MCF 10A (cell line): ENCODE data around the gene ATP12A. TPM values are rescaled to one million over a fixed set of nuclear protein-coding genes. Genes with fewer than 3 reads are reported as not detected.

Experiments
- BruUV-seq: library from RNA; stranded (reverse); fragments of 400-500 nt; replicated peaks from 2 replicates; lab custom pipeline; 2021; lab: Mats Ljungman, UMichigan
- CTCF ChIA-PET: fragments of 300-600 bp; sonication (Branson Sonifier 250); formaldehyde crosslinking; extraction: SDS; loops from one replicate; lab custom pipeline; 2021; ENCODE audit warnings: antibody characterized with exemption, inconsistent platforms; lab: Yijun Ruan, JAX
- POLR2A ChIA-PET: fragments of 300-600, 350-650 bp; sonication (Branson Sonifier 250); formaldehyde crosslinking; extraction: SDS; loops from one replicate; lab custom pipeline; 2020; ENCODE audit warnings: antibody characterized with exemption, inconsistent platforms; lab: Yijun Ruan, JAX
- DNase-seq: peaks from one replicate; pipeline ENCODE4 v3.0.0-alpha.2; 2018; ENCODE audit not compliant: unreplicated experiment
- H3K27ac Mint-ChIP-seq: one replicate; pipeline ENCODE4 v1.8.0; 2022; ENCODE audit warnings: mild to moderate bottlenecking, low read depth, mixed read lengths; ENCODE audit not compliant: unreplicated experiment
- H3K27me3 Mint-ChIP-seq: one replicate; pipeline ENCODE4 v1.8.0; 2022; ENCODE audit warnings: mixed read lengths; ENCODE audit not compliant: insufficient read depth, unreplicated experiment
- H3K36me3 Mint-ChIP-seq: one replicate; pipeline ENCODE4 v1.8.0; 2022; ENCODE audit warnings: mild to moderate bottlenecking, moderate library complexity, mixed read lengths; ENCODE audit not compliant: insufficient read depth, unreplicated experiment
- H3K4me1 Mint-ChIP-seq: one replicate; pipeline ENCODE4 v1.8.0; 2022; ENCODE audit warnings: mixed read lengths; ENCODE audit not compliant: insufficient read depth, unreplicated experiment
- H3K4me3 Mint-ChIP-seq: one replicate; pipeline ENCODE4 v1.8.0; 2022; ENCODE audit warnings: mild to moderate bottlenecking, moderate library complexity, mixed read lengths; ENCODE audit not compliant: unreplicated experiment
- H3K9me3 Mint-ChIP-seq: one replicate; pipeline ENCODE4 v1.8.0; 2022; ENCODE audit warnings: mixed read lengths; ENCODE audit not compliant: unreplicated experiment
- CTCF ChIP-seq: fragments of 200-600 bp; IDR thresholded peaks from one replicate; pipeline ENCODE4 v1.8.0; 2022; ENCODE audit warnings: antibody characterized with exemption, mild to moderate bottlenecking; ENCODE audit not compliant: unreplicated experiment
- intact Hi-C: fragments of 100-400 bp; cut with micrococcal nuclease; formaldehyde crosslinking; loops from 2 replicates; pipeline ENCODE4 v1.14.1; 2022
- total RNA-seq: library from RNA; stranded (reverse); gene quantifications from 2 replicates; pipeline ENCODE4 v1.2.3, GENCODE V29; 2022

ATP12A gene
- total RNA-seq, 1 experiment from 2014 or later, result not detected

GRCh38 chr13:24662195-24663088, 17.8 kb upstream of the ATP12A start:
- no peaks in the 10 kb centered on the region for H3K36me3 Mint-ChIP-seq
- H3K27me3 Mint-ChIP-seq, result no peaks in the 10 kb centered on the region
- H3K4me1 Mint-ChIP-seq, result peaks cover 12% of the 10 kb centered on the region
- POLR2A ChIA-PET, result interaction anchor here (0.9 kb wide), 1 partner anchor 8 kb away, joined by 3 read pairs; no protein-coding TSS in a partner anchor
- no peak overlapping the region for H3K4me3 Mint-ChIP-seq
- CTCF ChIA-PET, result interaction anchor here (1.2 to 1.4 kb wide), 2 partner anchors 8 to 10 kb away, joined by 3 to 5 read pairs; no protein-coding TSS in a partner anchor
- TF ChIP-seq CTCF, result no peak
- intact Hi-C loops, result no loop called here
- no peak overlapping the region for H3K27ac Mint-ChIP-seq
- H3K9me3 Mint-ChIP-seq, result no peaks in the 10 kb centered on the region
- no TSS peak for BruUV-seq
- no peak for DNase-seq

- no peak for TF ChIP-seq CTCF
- Mint-ChIP-seq H3K9me3 (no peaks in the 10 kb centered on the region), H3K36me3 (no peaks in the 10 kb centered on the region), H3K4me3 (no peak overlapping the region), H3K27me3 (no peaks in the 10 kb centered on the region), H3K4me1 (peaks cover 12% of the 10 kb centered on the region), H3K27ac (no peak overlapping the region)
- no peak for DNase-seq
- intact Hi-C loops, result no loop called here
- no TSS peak for BruUV-seq
- POLR2A ChIA-PET, result no interaction called here
- CTCF ChIA-PET, result interaction anchor here (1.2 to 2.0 kb wide), 2 partner anchors 9 to 10 kb away, joined by 3 to 5 read pairs; no protein-coding TSS in a partner anchor
These were observed 17.2 kb upstream of the ATP12A start for GRCh38 chr13:24663089-24663395.

GRCh38 chr13:24663586-24663985, 16.6 kb upstream of the ATP12A start:
- Mint-ChIP-seq H3K27me3 (no peaks in the 10 kb centered on the region), H3K4me1 (peaks cover 14% of the 10 kb centered on the region), H3K4me3 (no peak overlapping the region), H3K9me3 (no peaks in the 10 kb centered on the region), H3K27ac (peak overlapping the region; percentile 63), H3K36me3 (no peaks in the 10 kb centered on the region)
- intact Hi-C loops, result no loop called here
- ChIA-PET CTCF (interaction anchor here (1.1 to 2.0 kb wide), 5 partner anchors 9 to 339 kb away, joined by 3 to 5 read pairs (median 4); no protein-coding TSS in a partner anchor), POLR2A (interaction anchor here (0.7 to 0.9 kb wide), 2 partner anchors 17 to 152 kb away, joined by 3 read pairs; no protein-coding TSS in a partner anchor)
- TF ChIP-seq CTCF, result no peak
- DNase-seq, result no peak
- BruUV-seq, result no TSS peak

- intact Hi-C loops, result loop anchor here (5.0 kb wide), 1 partner anchor 33 kb away; no protein-coding TSS in a partner anchor
- BruUV-seq, result no TSS peak
- Mint-ChIP-seq H3K27ac (peak overlapping the region; percentile 63), H3K4me3 (no peak overlapping the region), H3K36me3 (no peaks in the 10 kb centered on the region), H3K4me1 (peaks cover 21% of the 10 kb centered on the region), H3K27me3 (no peaks in the 10 kb centered on the region), H3K9me3 (no peaks in the 10 kb centered on the region)
- no peak for TF ChIP-seq CTCF
- ChIA-PET POLR2A (interaction anchor here (0.7 kb wide), 1 partner anchor 124 kb away, joined by 3 read pairs; no protein-coding TSS in a partner anchor), CTCF (interaction anchor here (1.0 to 2.0 kb wide), 5 partner anchors 8 to 746 kb away, joined by 3 to 5 read pairs (median 4); no protein-coding TSS in a partner anchor)
- peak; percentile 47 for DNase-seq
These were observed 15.3 kb upstream of the ATP12A start for GRCh38 chr13:24664726-24665409.
